ENCODE data around the gene SCAMP5. TPM values are rescaled to one million over a fixed set of nuclear protein-coding genes. Genes with fewer than 3 reads are reported as not detected.

Gene SCAMP5
- total and polyA plus RNA-seq, 2 of the 13 experiments (the other 11 are each of a cell fraction or from before 2014, with no cell fraction given) = 34.3 to 49.0 TPM

DNA sequence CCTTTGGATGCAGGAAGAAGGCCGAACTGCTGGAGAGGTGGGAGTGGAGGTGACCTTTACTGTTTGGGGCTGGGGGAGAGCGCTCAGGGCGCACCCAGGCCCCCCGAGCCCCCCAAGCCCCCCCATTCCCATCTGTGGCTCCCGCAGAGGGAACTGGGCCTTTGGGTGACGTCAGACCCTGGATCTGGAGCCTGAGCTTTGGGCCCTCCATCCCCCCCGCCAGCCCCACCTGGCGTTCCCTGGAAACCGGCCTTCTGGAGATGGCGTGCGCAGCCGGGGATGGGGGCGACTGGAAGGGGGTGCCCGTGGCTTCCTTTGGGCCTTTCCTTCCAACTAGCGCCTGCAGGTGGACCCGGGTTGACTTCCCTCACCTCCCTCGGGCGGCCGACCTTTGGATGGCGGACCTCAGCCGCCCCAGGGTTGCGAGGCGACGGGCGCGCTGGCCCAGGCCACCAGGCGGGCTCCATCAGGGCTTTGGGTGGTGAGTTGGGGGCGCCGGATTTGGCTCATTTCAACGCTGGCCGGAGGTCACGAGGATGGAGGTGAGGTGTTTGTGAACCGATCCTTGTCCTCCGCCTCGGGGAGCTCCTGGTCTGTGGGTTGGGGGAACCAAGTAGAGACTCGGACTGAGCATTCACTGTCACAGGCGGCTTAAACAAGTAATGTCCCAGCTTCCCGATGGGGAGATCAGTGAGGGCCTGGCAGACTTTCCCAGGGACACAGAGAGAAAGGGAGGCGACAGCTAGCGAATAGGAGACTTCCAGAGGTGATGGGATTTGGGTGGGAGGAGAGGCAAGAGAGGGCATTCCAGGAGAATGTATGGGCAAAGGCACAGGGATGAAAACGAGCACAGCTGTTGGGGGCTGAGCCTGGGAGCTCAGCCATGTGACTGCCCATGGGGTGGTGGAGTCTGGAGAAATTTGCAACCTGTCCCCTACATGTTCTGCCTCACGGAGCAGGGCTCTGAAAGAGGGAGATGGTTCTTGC lies 709 bp downstream of the SCAMP5 start (continued):
- TF ChIP-seq HES4 (CRISPR knock-in tag; IDR thresholded peaks at IDR 0.05; ENCODE audit: borderline replicate concordance) (no peak), MAFF (IDR thresholded peaks at IDR 0.05; ENCODE audit: low read depth, low read length) (no peak), TCF7 (IDR thresholded peaks at IDR 0.05; ENCODE audit: low read depth) (no peak), PCBP2 (optimal IDR thresholded peaks at IDR 0.05; ENCODE audit: low read depth, low read length, poor library complexity, severe bottlenecking) (no peak), ZNF30 (CRISPR knock-in tag; IDR thresholded peaks at IDR 0.05) (no peak), NFATC3 (CRISPR knock-in tag; IDR thresholded peaks at IDR 0.05) (no peak), JUNB (CRISPR knock-in tag; IDR thresholded peaks at IDR 0.05; ENCODE audit: borderline replicate concordance) (no peak), JDP2 (CRISPR knock-in tag; IDR thresholded peaks at IDR 0.05; ENCODE audit: borderline replicate concordance) (no peak), ZNF788 (CRISPR knock-in tag; IDR thresholded peaks at IDR 0.05; ENCODE audit: borderline replicate concordance) (no peak), ZNF530 (CRISPR knock-in tag; IDR thresholded peaks at IDR 0.05; ENCODE audit: low read depth) (no peak), HNF4A (CRISPR knock-in tag; IDR thresholded peaks at IDR 0.05) (peak; percentile 45; the same call in 1 of the 2 replicates), YY1 (IDR thresholded peaks at IDR 0.05; ENCODE audit: insufficient read depth, insufficient replicate concordance, low read depth, low read length) (peak; percentile 51), PRMT3 (CRISPR knock-in tag; IDR thresholded peaks at IDR 0.05; ENCODE audit: borderline replicate concordance, low read depth) (no peak)
- TF ChIP-seq, protein P1, sequence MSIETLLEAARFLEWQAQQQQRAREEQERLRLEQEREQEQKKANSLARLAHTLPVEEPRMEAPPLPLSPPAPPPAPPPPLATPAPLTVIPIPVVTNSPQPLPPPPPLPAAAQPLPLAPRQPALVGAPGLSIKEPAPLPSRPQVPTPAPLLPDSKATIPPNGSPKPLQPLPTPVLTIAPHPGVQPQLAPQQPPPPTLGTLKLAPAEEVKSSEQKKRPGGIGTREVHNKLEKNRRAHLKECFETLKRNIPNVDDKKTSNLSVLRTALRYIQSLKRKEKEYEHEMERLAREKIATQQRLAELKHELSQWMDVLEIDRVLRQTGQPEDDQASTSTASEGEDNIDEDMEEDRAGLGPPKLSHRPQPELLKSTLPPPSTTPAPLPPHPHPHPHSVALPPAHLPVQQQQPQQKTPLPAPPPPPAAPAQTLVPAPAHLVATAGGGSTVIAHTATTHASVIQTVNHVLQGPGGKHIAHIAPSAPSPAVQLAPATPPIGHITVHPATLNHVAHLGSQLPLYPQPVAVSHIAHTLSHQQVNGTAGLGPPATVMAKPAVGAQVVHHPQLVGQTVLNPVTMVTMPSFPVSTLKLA (IDR thresholded peaks at IDR 0.05) = no peak
- TF ChIP-seq, protein P2, sequence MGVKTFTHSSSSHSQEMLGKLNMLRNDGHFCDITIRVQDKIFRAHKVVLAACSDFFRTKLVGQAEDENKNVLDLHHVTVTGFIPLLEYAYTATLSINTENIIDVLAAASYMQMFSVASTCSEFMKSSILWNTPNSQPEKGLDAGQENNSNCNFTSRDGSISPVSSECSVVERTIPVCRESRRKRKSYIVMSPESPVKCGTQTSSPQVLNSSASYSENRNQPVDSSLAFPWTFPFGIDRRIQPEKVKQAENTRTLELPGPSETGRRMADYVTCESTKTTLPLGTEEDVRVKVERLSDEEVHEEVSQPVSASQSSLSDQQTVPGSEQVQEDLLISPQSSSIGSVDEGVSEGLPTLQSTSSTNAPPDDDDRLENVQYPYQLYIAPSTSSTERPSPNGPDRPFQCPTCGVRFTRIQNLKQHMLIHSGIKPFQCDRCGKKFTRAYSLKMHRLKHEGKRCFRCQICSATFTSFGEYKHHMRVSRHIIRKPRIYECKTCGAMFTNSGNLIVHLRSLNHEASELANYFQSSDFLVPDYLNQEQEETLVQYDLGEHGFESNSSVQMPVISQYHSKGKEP (CRISPR knock-in tag; IDR thresholded peaks at IDR 0.05) = no peak
- TF ChIP-seq, protein P3, sequence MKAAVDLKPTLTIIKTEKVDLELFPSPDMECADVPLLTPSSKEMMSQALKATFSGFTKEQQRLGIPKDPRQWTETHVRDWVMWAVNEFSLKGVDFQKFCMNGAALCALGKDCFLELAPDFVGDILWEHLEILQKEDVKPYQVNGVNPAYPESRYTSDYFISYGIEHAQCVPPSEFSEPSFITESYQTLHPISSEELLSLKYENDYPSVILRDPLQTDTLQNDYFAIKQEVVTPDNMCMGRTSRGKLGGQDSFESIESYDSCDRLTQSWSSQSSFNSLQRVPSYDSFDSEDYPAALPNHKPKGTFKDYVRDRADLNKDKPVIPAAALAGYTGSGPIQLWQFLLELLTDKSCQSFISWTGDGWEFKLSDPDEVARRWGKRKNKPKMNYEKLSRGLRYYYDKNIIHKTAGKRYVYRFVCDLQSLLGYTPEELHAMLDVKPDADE (CRISPR knock-in tag; IDR thresholded peaks at IDR 0.05) = no peak
- TF ChIP-seq, protein P4, sequence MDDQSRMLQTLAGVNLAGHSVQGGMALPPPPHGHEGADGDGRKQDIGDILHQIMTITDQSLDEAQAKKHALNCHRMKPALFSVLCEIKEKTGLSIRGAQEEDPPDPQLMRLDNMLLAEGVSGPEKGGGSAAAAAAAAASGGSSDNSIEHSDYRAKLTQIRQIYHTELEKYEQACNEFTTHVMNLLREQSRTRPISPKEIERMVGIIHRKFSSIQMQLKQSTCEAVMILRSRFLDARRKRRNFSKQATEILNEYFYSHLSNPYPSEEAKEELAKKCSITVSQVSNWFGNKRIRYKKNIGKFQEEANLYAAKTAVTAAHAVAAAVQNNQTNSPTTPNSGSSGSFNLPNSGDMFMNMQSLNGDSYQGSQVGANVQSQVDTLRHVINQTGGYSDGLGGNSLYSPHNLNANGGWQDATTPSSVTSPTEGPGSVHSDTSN (CRISPR knock-in tag; IDR thresholded peaks at IDR 0.05; ENCODE audit: borderline replicate concordance) = no peak
- TF ChIP-seq, protein P5, sequence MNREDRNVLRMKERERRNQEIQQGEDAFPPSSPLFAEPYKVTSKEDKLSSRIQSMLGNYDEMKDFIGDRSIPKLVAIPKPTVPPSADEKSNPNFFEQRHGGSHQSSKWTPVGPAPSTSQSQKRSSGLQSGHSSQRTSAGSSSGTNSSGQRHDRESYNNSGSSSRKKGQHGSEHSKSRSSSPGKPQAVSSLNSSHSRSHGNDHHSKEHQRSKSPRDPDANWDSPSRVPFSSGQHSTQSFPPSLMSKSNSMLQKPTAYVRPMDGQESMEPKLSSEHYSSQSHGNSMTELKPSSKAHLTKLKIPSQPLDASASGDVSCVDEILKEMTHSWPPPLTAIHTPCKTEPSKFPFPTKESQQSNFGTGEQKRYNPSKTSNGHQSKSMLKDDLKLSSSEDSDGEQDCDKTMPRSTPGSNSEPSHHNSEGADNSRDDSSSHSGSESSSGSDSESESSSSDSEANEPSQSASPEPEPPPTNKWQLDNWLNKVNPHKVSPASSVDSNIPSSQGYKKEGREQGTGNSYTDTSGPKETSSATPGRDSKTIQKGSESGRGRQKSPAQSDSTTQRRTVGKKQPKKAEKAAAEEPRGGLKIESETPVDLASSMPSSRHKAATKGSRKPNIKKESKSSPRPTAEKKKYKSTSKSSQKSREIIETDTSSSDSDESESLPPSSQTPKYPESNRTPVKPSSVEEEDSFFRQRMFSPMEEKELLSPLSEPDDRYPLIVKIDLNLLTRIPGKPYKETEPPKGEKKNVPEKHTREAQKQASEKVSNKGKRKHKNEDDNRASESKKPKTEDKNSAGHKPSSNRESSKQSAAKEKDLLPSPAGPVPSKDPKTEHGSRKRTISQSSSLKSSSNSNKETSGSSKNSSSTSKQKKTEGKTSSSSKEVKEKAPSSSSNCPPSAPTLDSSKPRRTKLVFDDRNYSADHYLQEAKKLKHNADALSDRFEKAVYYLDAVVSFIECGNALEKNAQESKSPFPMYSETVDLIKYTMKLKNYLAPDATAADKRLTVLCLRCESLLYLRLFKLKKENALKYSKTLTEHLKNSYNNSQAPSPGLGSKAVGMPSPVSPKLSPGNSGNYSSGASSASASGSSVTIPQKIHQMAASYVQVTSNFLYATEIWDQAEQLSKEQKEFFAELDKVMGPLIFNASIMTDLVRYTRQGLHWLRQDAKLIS (CRISPR knock-in tag; IDR thresholded peaks at IDR 0.05) = no peak

Data from HepG2 (cell line).